ENCODE data around the gene COL4A1.

The COL4A1 gene

DNA sequence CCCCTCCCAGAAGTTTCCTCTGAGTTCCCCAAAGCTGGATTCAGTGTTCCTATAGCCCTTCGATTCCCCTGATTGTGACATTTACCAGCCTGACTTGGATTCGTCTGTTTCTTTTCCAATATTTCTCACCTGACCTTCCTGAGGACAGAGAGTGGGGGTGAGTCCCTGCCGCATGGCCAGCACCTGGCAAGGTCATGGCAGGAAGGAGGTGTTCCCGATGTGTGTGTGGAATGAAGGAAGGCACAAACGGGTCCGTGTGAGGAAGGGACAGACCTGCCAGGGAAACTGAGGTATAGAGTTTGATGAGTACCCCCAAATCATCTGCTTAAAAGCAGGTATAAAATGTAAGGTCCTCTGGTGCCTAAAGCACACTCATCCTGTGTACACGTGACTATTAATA is 3.3 kb downstream of the COL4A1 start:
- TF ChIP-seq POLR2A (IDR thresholded peaks at IDR 0.05; ENCODE audit: low read length) = no peak
- TF ChIP-seq GATA1 (IDR thresholded peaks at IDR 0.05; ENCODE audit: low read depth, low read length) = no peak
- no peak for DNase-seq

DNA sequence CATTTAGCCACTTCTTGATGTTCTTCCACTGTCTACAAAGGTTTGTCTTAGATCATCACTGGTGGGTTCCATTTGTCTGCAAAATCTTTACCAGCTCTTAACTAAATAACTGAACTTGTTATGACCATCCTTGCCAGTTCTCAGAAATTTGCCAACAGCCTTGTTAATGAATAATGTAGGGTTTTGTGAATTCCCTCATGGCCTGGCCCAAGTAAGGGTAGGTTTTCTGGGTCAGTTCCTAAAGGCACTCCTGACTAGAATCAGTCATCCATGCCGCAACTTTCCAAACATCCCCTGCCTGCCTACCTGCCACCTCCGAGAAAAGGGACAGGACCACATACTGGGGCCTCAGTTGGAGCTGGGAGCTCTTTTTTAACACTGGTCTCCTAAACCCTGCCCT is 4.0 kb downstream of the COL4A1 start:
- TF ChIP-seq POLR2A (IDR thresholded peaks at IDR 0.05; ENCODE audit: low read length) (no peak), GATA1 (IDR thresholded peaks at IDR 0.05; ENCODE audit: low read depth, low read length) (no peak)
- no peak for DNase-seq

DNA sequence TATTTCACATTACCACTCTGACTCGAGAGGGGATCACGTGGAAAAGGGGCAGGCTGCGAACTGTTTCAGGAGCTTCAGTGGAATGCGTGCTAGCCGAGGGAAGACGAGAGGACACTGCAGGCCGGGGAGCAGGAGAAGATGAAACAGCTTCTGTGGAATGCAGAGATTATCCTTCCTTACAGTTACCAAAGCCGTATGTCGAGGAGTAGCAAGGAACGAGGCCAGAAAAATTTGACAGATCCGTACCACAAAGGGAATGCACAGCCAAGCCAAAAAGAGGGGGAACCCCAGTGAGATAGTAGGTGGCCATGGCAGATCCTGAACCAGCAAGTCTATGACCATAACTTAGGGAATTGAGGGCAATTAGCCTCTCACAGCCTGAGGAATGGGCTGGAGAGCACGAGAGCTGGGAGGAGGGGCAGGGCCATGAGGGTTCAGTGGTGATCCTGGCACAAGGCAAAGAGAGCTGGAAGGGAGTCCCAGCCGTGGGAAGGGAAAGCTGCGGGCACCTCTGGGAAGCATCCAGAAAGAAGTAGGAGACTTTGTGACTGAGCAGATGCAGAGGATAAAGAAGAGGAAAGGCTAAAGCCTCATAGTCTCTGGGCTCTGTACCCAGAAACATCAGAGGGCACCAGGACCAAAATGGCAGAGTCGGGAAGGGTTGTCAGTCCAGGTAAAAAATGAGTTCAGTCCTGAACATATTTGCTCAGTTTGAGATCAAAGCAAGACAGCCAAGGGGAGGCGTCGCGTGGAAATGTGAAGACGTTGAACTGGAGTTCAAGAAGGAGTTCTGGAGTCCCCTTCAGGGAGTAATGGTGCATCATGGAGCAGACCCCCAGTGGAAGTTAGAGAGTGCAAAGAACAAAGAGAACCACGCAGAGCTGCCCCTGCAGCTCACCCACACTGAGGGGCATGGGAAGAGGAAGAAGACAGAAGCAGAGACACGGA is 5.1 kb downstream of the COL4A1 start:
- no peak for TF ChIP-seq POLR2A (IDR thresholded peaks at IDR 0.05; ENCODE audit: low read length)
- TF ChIP-seq GATA1 (IDR thresholded peaks at IDR 0.05; ENCODE audit: low read depth, low read length) = no peak
- DNase-seq = no peak

DNA sequence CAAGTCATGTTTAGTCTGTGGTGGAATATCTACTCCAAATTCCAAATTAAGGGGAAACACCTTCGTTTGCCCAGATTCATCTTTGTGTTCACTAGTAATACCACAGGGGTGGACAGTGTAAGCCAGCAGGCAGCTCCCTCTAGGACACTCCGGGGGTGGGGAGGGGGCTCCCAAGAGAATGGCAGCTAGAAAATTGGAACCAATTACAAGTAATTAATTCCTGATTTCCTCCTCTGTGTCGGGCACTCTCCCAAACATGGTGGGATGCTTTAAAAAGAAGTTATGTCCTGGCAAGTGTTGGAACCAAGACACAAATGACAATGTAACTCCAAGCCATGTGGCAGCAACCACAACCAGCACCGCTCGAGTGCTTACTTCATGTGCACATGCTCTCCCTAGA is 5.9 kb downstream of the COL4A1 start:
- no peak for DNase-seq
- TF ChIP-seq POLR2A (IDR thresholded peaks at IDR 0.05; ENCODE audit: low read length) = no peak
- TF ChIP-seq GATA1 (IDR thresholded peaks at IDR 0.05; ENCODE audit: low read depth, low read length) = no peak

DNA sequence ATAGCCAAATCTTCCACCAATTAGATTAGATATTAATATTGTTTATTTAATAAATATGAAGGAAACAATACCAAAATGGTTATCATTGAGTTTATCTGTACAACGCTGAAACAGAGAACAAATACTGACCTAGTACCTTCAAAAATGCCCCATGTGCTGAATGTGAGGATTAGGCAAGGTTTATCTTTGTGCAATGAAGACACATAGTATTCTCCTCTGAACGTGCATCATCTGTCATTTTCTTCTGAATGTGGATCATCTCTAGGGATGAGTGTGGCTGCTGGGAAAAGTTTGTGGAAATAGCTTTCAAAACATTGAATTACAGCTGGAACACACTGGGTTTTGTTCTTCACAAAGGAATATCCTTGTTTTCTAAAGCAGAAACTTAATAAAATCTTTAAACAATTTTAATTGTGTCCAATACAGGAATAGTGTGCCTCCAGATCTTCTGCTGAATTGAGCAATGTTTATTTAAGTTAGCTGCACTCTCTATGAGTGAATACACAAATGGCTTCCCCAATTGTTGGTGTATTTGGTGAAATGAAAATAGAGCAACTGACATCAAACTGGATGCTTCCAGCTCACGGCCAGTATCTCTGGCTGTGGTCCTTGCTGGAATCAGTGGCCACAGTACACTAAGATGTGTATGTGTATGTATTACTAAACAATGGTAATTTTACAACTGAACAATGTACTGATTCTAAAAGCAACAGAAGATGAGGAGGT is 6.7 kb downstream of the COL4A1 start:
- DNase-seq = no peak
- TF ChIP-seq POLR2A (IDR thresholded peaks at IDR 0.05; ENCODE audit: low read length) (no peak), GATA1 (IDR thresholded peaks at IDR 0.05; ENCODE audit: low read depth, low read length) (no peak)

- no peak for TF ChIP-seq GATA1 (IDR thresholded peaks at IDR 0.05; ENCODE audit: low read depth, low read length)
- TF ChIP-seq POLR2A (IDR thresholded peaks at IDR 0.05; ENCODE audit: low read length) = no peak
- DNase-seq = no peak
Measured at GRCh38 chr13:110299283-110299840, 7.6 kb downstream of the COL4A1 start.

GRCh38 chr13:110298505-110299282 is 8.3 kb downstream of the COL4A1 start:
- DNase-seq = no peak
- no peak for TF ChIP-seq POLR2A (IDR thresholded peaks at IDR 0.05; ENCODE audit: low read length)
- no peak for TF ChIP-seq GATA1 (IDR thresholded peaks at IDR 0.05; ENCODE audit: low read depth, low read length)

- DNase-seq = no peak
- no peak for TF ChIP-seq GATA1 (IDR thresholded peaks at IDR 0.05; ENCODE audit: low read depth, low read length)
- no peak for TF ChIP-seq POLR2A (IDR thresholded peaks at IDR 0.05; ENCODE audit: low read length)
Measured at GRCh38 chr13:110297766-110298504, 9.0 kb downstream of the COL4A1 start.

DNA sequence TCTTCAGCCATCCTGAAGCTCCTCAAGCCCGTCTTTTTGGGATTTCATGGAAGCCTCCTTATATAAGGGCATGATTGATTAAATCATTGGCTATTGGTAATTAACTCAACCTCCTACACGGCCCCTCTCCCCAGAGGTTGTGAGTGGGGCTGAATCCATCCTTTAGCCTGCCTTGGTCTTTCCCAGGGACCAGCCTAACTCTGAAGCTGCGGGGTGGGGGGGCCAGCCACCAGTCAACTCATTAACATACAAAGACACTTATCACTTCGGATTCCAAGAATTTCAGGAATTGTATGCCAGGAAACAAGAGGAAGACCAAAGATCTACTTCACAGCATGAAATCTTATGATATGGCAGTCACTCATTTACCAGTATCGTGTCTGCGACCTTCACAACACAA is 9.9 kb downstream of the COL4A1 start:
- no peak for TF ChIP-seq POLR2A (IDR thresholded peaks at IDR 0.05; ENCODE audit: low read length)
- TF ChIP-seq GATA1 (IDR thresholded peaks at IDR 0.05; ENCODE audit: low read depth, low read length) = no peak
- DNase-seq = no peak

GRCh38 chr13:110294622-110295021 is 12.3 kb downstream of the COL4A1 start:
- no peak for TF ChIP-seq POLR2A (IDR thresholded peaks at IDR 0.05; ENCODE audit: low read length)
- no peak for TF ChIP-seq GATA1 (IDR thresholded peaks at IDR 0.05; ENCODE audit: low read depth, low read length)
- DNase-seq = no peak

GRCh38 chr13:110294146-110294545 is 12.8 kb downstream of the COL4A1 start:
- TF ChIP-seq POLR2A (IDR thresholded peaks at IDR 0.05; ENCODE audit: low read length) (no peak), GATA1 (IDR thresholded peaks at IDR 0.05; ENCODE audit: low read depth, low read length) (no peak)
- no peak for DNase-seq

- DNase-seq = no peak
- no peak for TF ChIP-seq POLR2A (IDR thresholded peaks at IDR 0.05; ENCODE audit: low read length)
- TF ChIP-seq GATA1 (IDR thresholded peaks at IDR 0.05; ENCODE audit: low read depth, low read length) = no peak
Measured at GRCh38 chr13:110293649-110294048, 13.3 kb downstream of the COL4A1 start.

GRCh38 chr13:110293037-110293436 is 13.9 kb downstream of the COL4A1 start:
- DNase-seq = no peak

More at GRCh38 chr13:110293037-110293436, 13.9 kb downstream of the COL4A1 start:
- no peak for TF ChIP-seq POLR2A (IDR thresholded peaks at IDR 0.05; ENCODE audit: low read length)
